ENCODE data around the gene HHIP.

- TF ChIP-seq EZH2 (IDR thresholded peaks at IDR 0.05; ENCODE audit: borderline replicate concordance), result no peak
- TF ChIP-seq CTCF (IDR thresholded peaks at IDR 0.05; ENCODE audit: poor library complexity), result no peak
Observed at GRCh38 chr4:144748814-144749555, 103.0 kb downstream of the HHIP start.
